WTC11 (cell line): ENCODE results near the gene IRF3. TPM values are rescaled to one million over a fixed set of nuclear protein-coding genes. Genes with fewer than 3 reads are reported as not detected.

Source experiments
- ATAC-seq: fragments of 200-7000 bp; cut with Tn5 transposase; 2 replicates; pipeline ENCODE4 v1.10.0; 2021; ENCODE audit warnings: mild to moderate bottlenecking, moderate library complexity
- CTCF ChIA-PET: fragments of 300-600 bp; sonication (Branson Sonifier 250); formaldehyde crosslinking; loops from one replicate; lab custom pipeline; 2021; ENCODE audit warnings: antibody characterized with exemption; lab: Charles Lee
- POLR2A ChIA-PET: fragments of 350-600 bp; sonication (Branson Sonifier 250); formaldehyde crosslinking; loops from one replicate; lab custom pipeline; 2021; ENCODE audit warnings: antibody characterized with exemption; lab: Charles Lee
- DNase-seq: peaks from one replicate; pipeline ENCODE4 v3.0.0; 2021; ENCODE audit warnings: low spot score
- H3K27ac Mint-ChIP-seq: 2 replicates; pipeline ENCODE4 v1.8.0; 2021; ENCODE audit warnings: mixed read lengths
- H3K27me3 Mint-ChIP-seq: 2 replicates; pipeline ENCODE4 v1.8.0; 2021; ENCODE audit warnings: low read depth, mild to moderate bottlenecking, moderate library complexity, mixed read lengths
- H3K36me3 Mint-ChIP-seq: 2 replicates; pipeline ENCODE4 v1.8.0; 2021; ENCODE audit warnings: mixed read lengths
- H3K4me1 Mint-ChIP-seq: 2 replicates; pipeline ENCODE4 v1.8.0; 2022; ENCODE audit warnings: mixed read lengths
- H3K4me3 Mint-ChIP-seq: 2 replicates; pipeline ENCODE4 v1.8.0; 2021; ENCODE audit warnings: mild to moderate bottlenecking, moderate library complexity, mixed read lengths
- H3K9me3 Mint-ChIP-seq: 2 replicates; pipeline ENCODE4 v1.8.0; 2021; ENCODE audit warnings: mixed read lengths
- AFF4 ChIP-seq: sonication (generic); formaldehyde crosslinking; IDR thresholded peaks from 2 replicates; pipeline ENCODE4 v1.8.1; 2023; ENCODE audit warnings: mild to moderate bottlenecking, missing genetic modification reagents, borderline replicate concordance
- CBFB ChIP-seq: sonication (generic); formaldehyde crosslinking; IDR thresholded peaks from 2 replicates; pipeline ENCODE4 v1.8.1; 2022; ENCODE audit warnings: mild to moderate bottlenecking, low read depth, missing genetic modification reagents
- E2F4 ChIP-seq: sonication (generic); formaldehyde crosslinking; IDR thresholded peaks from 2 replicates; pipeline ENCODE4 v1.8.1; 2022; ENCODE audit warnings: low read depth, mild to moderate bottlenecking, moderate library complexity, missing genetic modification reagents, borderline replicate concordance
- ELF4 ChIP-seq: sonication (generic); formaldehyde crosslinking; IDR thresholded peaks from 2 replicates; pipeline ENCODE4 v1.8.1; 2022; ENCODE audit warnings: low read depth, mild to moderate bottlenecking, moderate library complexity, missing genetic modification reagents
- FOXK1 ChIP-seq: sonication (generic); formaldehyde crosslinking; IDR thresholded peaks from 2 replicates; pipeline ENCODE4 v1.8.0; 2022; ENCODE audit warnings: mild to moderate bottlenecking, moderate library complexity, missing genetic modification reagents
- FOXP1 ChIP-seq: sonication (generic); formaldehyde crosslinking; IDR thresholded peaks from 2 replicates; pipeline ENCODE4 v1.8.0; 2022; ENCODE audit warnings: missing genetic modification reagents, mild to moderate bottlenecking, moderate library complexity, borderline replicate concordance
- MXD4 ChIP-seq: fragments of 250-450 bp; sonication (Bioruptor Pico); IDR thresholded peaks from 2 replicates; pipeline ENCODE4 v1.8.0; 2021; ENCODE audit warnings: mild to moderate bottlenecking, moderate library complexity, borderline replicate concordance
- MYBL2 ChIP-seq: sonication (generic); formaldehyde crosslinking; IDR thresholded peaks from 2 replicates; pipeline ENCODE4 v1.8.1; 2023; ENCODE audit warnings: mild to moderate bottlenecking, moderate library complexity, missing genetic modification reagents
- NFYB ChIP-seq: sonication (generic); formaldehyde crosslinking; conservative IDR thresholded peaks from 2 replicates; pipeline ENCODE4 v1.8.0; 2022; ENCODE audit warnings: low read depth, missing genetic modification reagents
- NR2C2 ChIP-seq: sonication (generic); formaldehyde crosslinking; IDR thresholded peaks from 2 replicates; pipeline ENCODE4 v1.8.0; 2022; ENCODE audit warnings: mild to moderate bottlenecking, missing genetic modification reagents
- PRRX2 ChIP-seq: fragments of 250-450 bp; sonication (Bioruptor Pico); IDR thresholded peaks from 2 replicates; pipeline ENCODE4 v1.8.0; 2021; ENCODE audit warnings: mild to moderate bottlenecking
- SP1 ChIP-seq: sonication (generic); formaldehyde crosslinking; conservative IDR thresholded peaks from 2 replicates; pipeline ENCODE4 v1.8.1; 2022; ENCODE audit warnings: missing genetic modification reagents
- TCF7 ChIP-seq: sonication (generic); formaldehyde crosslinking; IDR thresholded peaks from 2 replicates; pipeline ENCODE4 v1.8.0; 2022; ENCODE audit warnings: mild to moderate bottlenecking, low read depth, missing genetic modification reagents, moderate library complexity
- TEAD4 ChIP-seq: sonication (generic); formaldehyde crosslinking; IDR thresholded peaks from 2 replicates; pipeline ENCODE4 v1.8.0; 2022; ENCODE audit warnings: mild to moderate bottlenecking, missing genetic modification reagents
- USF1 ChIP-seq: sonication (generic); formaldehyde crosslinking; IDR thresholded peaks from 2 replicates; pipeline ENCODE4 v1.8.0; 2022; ENCODE audit warnings: mild to moderate bottlenecking, missing genetic modification reagents
- ZNF121 ChIP-seq: sonication (generic); formaldehyde crosslinking; IDR thresholded peaks from 2 replicates; pipeline ENCODE4 v1.8.0; 2023; ENCODE audit warnings: missing genetic modification reagents
- ZNF219 ChIP-seq: sonication (generic); formaldehyde crosslinking; IDR thresholded peaks from 2 replicates; pipeline ENCODE4 v1.8.0; 2023; ENCODE audit warnings: missing genetic modification reagents, mild to moderate bottlenecking, borderline replicate concordance
- ZNF281 ChIP-seq: sonication (generic); formaldehyde crosslinking; IDR thresholded peaks from 2 replicates; pipeline ENCODE4 v1.8.0; 2023; ENCODE audit warnings: mild to moderate bottlenecking, missing genetic modification reagents
- ZNF512 ChIP-seq: sonication (generic); formaldehyde crosslinking; IDR thresholded peaks from 2 replicates; pipeline ENCODE4 v1.8.1; 2022; ENCODE audit warnings: missing genetic modification reagents, borderline replicate concordance
- ZNF532 ChIP-seq: fragments of 250-450 bp; sonication (Bioruptor Pico); IDR thresholded peaks from 2 replicates; pipeline ENCODE4 v1.9.0; 2021; ENCODE audit warnings: mild to moderate bottlenecking, borderline replicate concordance
- total RNA-seq: library from RNA; stranded (reverse); gene quantifications from 3 replicates; pipeline ENCODE4 v1.2.3, GENCODE V29; 2021

Gene IRF3
- total RNA-seq, 1 experiment from 2014 or later: 165 TPM

GRCh38 chr19:49696865-49697264, 31.2 kb upstream of the IRF3 start (continued):
- TF ChIP-seq TEAD4: no peak
- no peak for TF ChIP-seq E2F4 (CRISPR knock-in tag)
- TF ChIP-seq SP1 (CRISPR knock-in tag): no peak
- no peak for TF ChIP-seq MYBL2 (CRISPR knock-in tag)
- no peak for TF ChIP-seq ZNF281
- TF ChIP-seq ZNF121 (CRISPR knock-in tag): no peak
- TF ChIP-seq FOXP1 (CRISPR knock-in tag): no peak
- no peak for TF ChIP-seq CBFB (CRISPR knock-in tag)
- TF ChIP-seq NR2C2 (CRISPR knock-in tag): no peak

GRCh38 chr19:49696115-49696514, 30.5 kb upstream of the IRF3 start:
- ChIA-PET CTCF (interaction anchor here (0.6 to 1.4 kb wide), 4 partner anchors 12 to 134 kb away, joined by 3 to 4 read pairs (median 4); no protein-coding TSS in a partner anchor), POLR2A (no interaction called here)
- H3K27ac Mint-ChIP-seq: no peak overlapping the region
- H3K4me1 Mint-ChIP-seq: peaks cover 11% of the 10 kb centered on the region; the same call in 1 of the 2 replicates
- no peak for ATAC-seq
- H3K4me3 Mint-ChIP-seq: no peak overlapping the region
- DNase-seq: no peak
- peaks cover 3% of the 10 kb centered on the region for H3K9me3 Mint-ChIP-seq
- no peaks in the 10 kb centered on the region for H3K27me3 Mint-ChIP-seq
- peaks cover 28% of the 10 kb centered on the region for H3K36me3 Mint-ChIP-seq
- no peak for TF ChIP-seq ZNF532 (CRISPR knock-in tag)
- no peak for TF ChIP-seq ZNF512 (CRISPR knock-in tag)
- TF ChIP-seq FOXP1 (CRISPR knock-in tag): no peak
- TF ChIP-seq PRRX2: no peak
- no peak for TF ChIP-seq TCF7 (CRISPR knock-in tag)
- no peak for TF ChIP-seq NFYB
- TF ChIP-seq USF1 (CRISPR knock-in tag): no peak
- TF ChIP-seq ZNF219 (CRISPR knock-in tag): no peak
- TF ChIP-seq ELF4 (CRISPR knock-in tag): no peak
- no peak for TF ChIP-seq AFF4 (CRISPR knock-in tag)
- TF ChIP-seq MXD4 (CRISPR knock-in tag): no peak
- TF ChIP-seq ZNF121 (CRISPR knock-in tag): no peak
- TF ChIP-seq FOXK1 (CRISPR knock-in tag): no peak
